Chondrocyte (in vitro differentiated cells): ENCODE data around the gene PRKAA2. TPM values are rescaled to one million over a fixed set of nuclear protein-coding genes. Genes with fewer than 3 reads are reported as not detected.

Experiments
- DNase-seq: peaks from one replicate; pipeline ENCODE4 v3.0.0; 2021; ENCODE audit warnings: mixed read lengths, low spot score
- H3K27ac Mint-ChIP-seq: one replicate; pipeline ENCODE4 v1.8.0; 2021; ENCODE audit warnings: mild to moderate bottlenecking, moderate library complexity, mixed read lengths; ENCODE audit not compliant: unreplicated experiment
- H3K27me3 Mint-ChIP-seq: 2 replicates; pipeline ENCODE4 v1.8.0; 2021; ENCODE audit warnings: low read depth, mixed read lengths
- H3K36me3 Mint-ChIP-seq: 2 replicates; pipeline ENCODE4 v1.8.0; 2021; ENCODE audit warnings: low read depth, mixed read lengths
- H3K4me1 Mint-ChIP-seq: 2 replicates; pipeline ENCODE4 v1.8.0; 2021; ENCODE audit warnings: low read depth, mild to moderate bottlenecking, mixed read lengths
- H3K4me3 Mint-ChIP-seq: one replicate; pipeline ENCODE4 v1.8.0; 2021; ENCODE audit warnings: mild to moderate bottlenecking, moderate library complexity, mixed read lengths; ENCODE audit not compliant: unreplicated experiment
- H3K9me3 Mint-ChIP-seq: 2 replicates; pipeline ENCODE4 v1.8.0; 2021; ENCODE audit warnings: low read depth, mixed read lengths
- total RNA-seq: library from RNA; stranded (reverse); gene quantifications from 3 replicates; pipeline ENCODE4 v1.2.1, GENCODE V29; 2021
- TF ChIP-seq, protein P1 (sequence below): fragments of 200-600 bp; sonication (generic); IDR thresholded peaks from 2 replicates; pipeline ENCODE4 v1.5.0; 2021; ENCODE audit warnings: antibody characterized with exemption, mild to moderate bottlenecking, moderate library complexity

The PRKAA2 gene
- total RNA-seq, 1 donor from 2014 or later = 3.4 TPM

- H3K27me3 Mint-ChIP-seq = no peaks in the 10 kb centered on the region
- DNase-seq = no peak
- H3K4me1 Mint-ChIP-seq = peaks cover 27% of the 10 kb centered on the region
- no peaks in the 10 kb centered on the region for H3K36me3 Mint-ChIP-seq
- peak overlapping the region; percentile 85 for H3K4me3 Mint-ChIP-seq
- H3K9me3 Mint-ChIP-seq = no peaks in the 10 kb centered on the region
- TF ChIP-seq, protein P1, sequence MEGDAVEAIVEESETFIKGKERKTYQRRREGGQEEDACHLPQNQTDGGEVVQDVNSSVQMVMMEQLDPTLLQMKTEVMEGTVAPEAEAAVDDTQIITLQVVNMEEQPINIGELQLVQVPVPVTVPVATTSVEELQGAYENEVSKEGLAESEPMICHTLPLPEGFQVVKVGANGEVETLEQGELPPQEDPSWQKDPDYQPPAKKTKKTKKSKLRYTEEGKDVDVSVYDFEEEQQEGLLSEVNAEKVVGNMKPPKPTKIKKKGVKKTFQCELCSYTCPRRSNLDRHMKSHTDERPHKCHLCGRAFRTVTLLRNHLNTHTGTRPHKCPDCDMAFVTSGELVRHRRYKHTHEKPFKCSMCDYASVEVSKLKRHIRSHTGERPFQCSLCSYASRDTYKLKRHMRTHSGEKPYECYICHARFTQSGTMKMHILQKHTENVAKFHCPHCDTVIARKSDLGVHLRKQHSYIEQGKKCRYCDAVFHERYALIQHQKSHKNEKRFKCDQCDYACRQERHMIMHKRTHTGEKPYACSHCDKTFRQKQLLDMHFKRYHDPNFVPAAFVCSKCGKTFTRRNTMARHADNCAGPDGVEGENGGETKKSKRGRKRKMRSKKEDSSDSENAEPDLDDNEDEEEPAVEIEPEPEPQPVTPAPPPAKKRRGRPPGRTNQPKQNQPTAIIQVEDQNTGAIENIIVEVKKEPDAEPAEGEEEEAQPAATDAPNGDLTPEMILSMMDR = no peak
- H3K27ac Mint-ChIP-seq = peak overlapping the region; percentile 54
Measured at GRCh38 chr1:56645677-56646305, 677 bp downstream of the PRKAA2 start.

- Mint-ChIP-seq H3K27ac (no peak overlapping the region), H3K4me3 (no peak overlapping the region), H3K9me3 (no peaks in the 10 kb centered on the region), H3K27me3 (no peaks in the 10 kb centered on the region), H3K4me1 (peaks cover 27% of the 10 kb centered on the region), H3K36me3 (no peaks in the 10 kb centered on the region)
- no peak for DNase-seq
- TF ChIP-seq, protein P1 = no peak
Measured at GRCh38 chr1:56646611-56647010, 1.5 kb downstream of the PRKAA2 start.

GRCh38 chr1:56647106-56647505 is 2.0 kb downstream of the PRKAA2 start:
- H3K27ac Mint-ChIP-seq = no peak overlapping the region
- DNase-seq = no peak
- H3K27me3 Mint-ChIP-seq = no peaks in the 10 kb centered on the region
- no peaks in the 10 kb centered on the region for H3K36me3 Mint-ChIP-seq
- TF ChIP-seq, protein P1 = no peak
- no peak overlapping the region for H3K4me3 Mint-ChIP-seq
- H3K4me1 Mint-ChIP-seq = peaks cover 27% of the 10 kb centered on the region
- no peaks in the 10 kb centered on the region for H3K9me3 Mint-ChIP-seq

- TF ChIP-seq, protein P1 = no peak
- Mint-ChIP-seq H3K27me3 (no peaks in the 10 kb centered on the region), H3K36me3 (no peaks in the 10 kb centered on the region), H3K4me1 (peaks cover 27% of the 10 kb centered on the region), H3K27ac (no peak overlapping the region), H3K9me3 (no peaks in the 10 kb centered on the region), H3K4me3 (no peak overlapping the region)
- DNase-seq = no peak
Measured at GRCh38 chr1:56648546-56648945, 3.4 kb downstream of the PRKAA2 start.

- Mint-ChIP-seq H3K27ac (peak overlapping the region; percentile 63), H3K36me3 (peaks cover 10% of the 10 kb centered on the region), H3K27me3 (no peaks in the 10 kb centered on the region), H3K9me3 (peaks cover 22% of the 10 kb centered on the region), H3K4me3 (no peak overlapping the region), H3K4me1 (peaks cover 9% of the 10 kb centered on the region)
- TF ChIP-seq, protein P1 = no peak
- no peak for DNase-seq
Measured at GRCh38 chr1:56654126-56654923, 9.2 kb downstream of the PRKAA2 start.
